HCT116 (cell line): Measurements from ENCODE around the gene TPD52L2.

ENCODE experiments used
- CBX3 ChIP-seq: IDR thresholded peaks from 2 replicates; pipeline ENCODE4 v1.6.1; 2012; ENCODE audit warnings: low read depth
- CTCF ChIP-seq, 3 experiments: fragments of 200-600 bp in 1 of 3; sonication (generic) in 1 of 3; IDR thresholded peaks in 2 of 3; conservative IDR thresholded peaks in 1 of 3; 2 replicates each; pipeline ENCODE4 v1.5.1; 2012 to 2017; ENCODE audit warnings: low read depth in 2 of 3, low read length in 2 of 3, antibody characterized with exemption in 1 of 3, borderline replicate concordance in 1 of 3, control low read depth in 1 of 3, mild to moderate bottlenecking in 1 of 3, mixed read lengths in 1 of 3, mixed run types in 1 of 3, moderate library complexity in 1 of 3; ENCODE audit not compliant: insufficient read depth in 1 of 3
- POLR2A ChIP-seq: IDR thresholded peaks from 2 replicates; pipeline ENCODE4 v1.7.0; 2011; ENCODE audit warnings: borderline replicate concordance; ENCODE audit not compliant: insufficient read depth, insufficient read length; ENCODE audit errors: extremely low read depth
- POLR2AphosphoS5 ChIP-seq: IDR thresholded peaks from 2 replicates; pipeline ENCODE4 v1.6.1; 2011; ENCODE audit warnings: mild to moderate bottlenecking, low read depth, low read length, moderate library complexity
- RAD21 ChIP-seq: IDR thresholded peaks from 2 replicates; pipeline ENCODE4 v1.6.1; 2012; ENCODE audit warnings: low read depth, mild to moderate bottlenecking
- SP1 ChIP-seq: IDR thresholded peaks from 2 replicates; pipeline ENCODE4 v1.6.1; 2012; ENCODE audit warnings: low read depth
- SRF ChIP-seq: IDR thresholded peaks from 2 replicates; pipeline ENCODE4 v1.6.1; 2012; ENCODE audit warnings: low read depth
- YY1 ChIP-seq: IDR thresholded peaks from 2 replicates; pipeline ENCODE4 v1.6.1; 2011; ENCODE audit warnings: low read length, low read depth, moderate library complexity, mild to moderate bottlenecking; ENCODE audit not compliant: insufficient replicate concordance; ENCODE audit errors: extremely low read depth
- ZBTB33 ChIP-seq: IDR thresholded peaks from 2 replicates; pipeline ENCODE4 v1.6.1; 2011; ENCODE audit warnings: mild to moderate bottlenecking, low read length, moderate library complexity; ENCODE audit not compliant: insufficient replicate concordance; ENCODE audit errors: extremely low read depth
- ZNF274 ChIP-seq: fragments of 200-500 bp; sonication (Bioruptor generic); IDR thresholded peaks from 2 replicates; pipeline ENCODE4 v1.6.1; 2014; ENCODE audit warnings: mild to moderate bottlenecking, low read depth, low read length, inconsistent platforms
- TF ChIP-seq, protein P1 (sequence below): IDR thresholded peaks from 2 replicates; pipeline ENCODE4 v1.6.1; 2012

- TF ChIP-seq CTCF (IDR thresholded peaks at IDR 0.05 in 2 of 3, conservative IDR thresholded peaks at IDR 0.05 in 1 of 3; ENCODE audit: borderline replicate concordance in 1 of 3, insufficient read depth in 1 of 3, low read depth in 2 of 3, low read length in 2 of 3) (no peak), RAD21 (no peak), POLR2AphosphoS5 (no peak), ZBTB33 (no peak), YY1 (no peak), SRF (no peak), ZNF274 (no peak), POLR2A (no peak), CBX3 (no peak), SP1 (no peak)
- TF ChIP-seq, protein P1, sequence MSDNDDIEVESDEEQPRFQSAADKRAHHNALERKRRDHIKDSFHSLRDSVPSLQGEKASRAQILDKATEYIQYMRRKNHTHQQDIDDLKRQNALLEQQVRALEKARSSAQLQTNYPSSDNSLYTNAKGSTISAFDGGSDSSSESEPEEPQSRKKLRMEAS, result no peak
Measured at GRCh38 chr20:63931735-63932134, 66.7 kb downstream of the TPD52L2 start.
